Measurements from ENCODE around the gene MAPK11. TPM values are rescaled to one million over a fixed set of nuclear protein-coding genes. Genes with fewer than 3 reads are reported as not detected.

MAPK11 gene
- total RNA-seq, 1 experiment from 2014 or later = 19.3 TPM

- TF ChIP-seq ZBTB33 (IDR thresholded peaks at IDR 0.05; ENCODE audit: extremely low read depth, insufficient replicate concordance, low read length) (peak; percentile 89), FOSL1 (IDR thresholded peaks at IDR 0.05; ENCODE audit: low read depth) (no peak), SP1 (IDR thresholded peaks at IDR 0.05; ENCODE audit: low read depth) (peak; percentile 56; the same call in 1 of the 2 replicates)
Measured at GRCh38 chr22:50244420-50245213, 25.6 kb downstream of the MAPK11 start, which contains the start of gene TUBGCP6 (continued).

- no peaks in the 10 kb centered on the region for H3K9me3 ChIP-seq (ENCODE audit: control insufficient read depth in 1 of 2, insufficient read depth in 1 of 2, low read depth in 1 of 2, low read length in 2 of 2)
- peaks cover 86% of the 10 kb centered on the region for H3K79me2 ChIP-seq (ENCODE audit: insufficient read depth, low read length)
- H3K9me2 ChIP-seq (ENCODE audit: insufficient read depth) = no peaks in the 10 kb centered on the region
- DNase-seq (ENCODE audit: low read depth, low spot score) = no peak
- POLR2A ChIA-PET = interaction anchor here (0.7 kb wide), 1 partner anchor 89 kb away, joined by 3 read pairs; no protein-coding TSS in a partner anchor
- no peak for TF ChIP-seq REST (IDR thresholded peaks at IDR 0.05; ENCODE audit: low read depth)
- no peak for TF ChIP-seq CEBPB (IDR thresholded peaks at IDR 0.05; ENCODE audit: low read depth)
- no peak for TF ChIP-seq TCF7L2 (IDR thresholded peaks at IDR 0.05; ENCODE audit: borderline replicate concordance, extremely low read depth, insufficient read depth, insufficient read length)
- TF ChIP-seq YY1 (IDR thresholded peaks at IDR 0.05; ENCODE audit: extremely low read depth, insufficient replicate concordance, low read depth, low read length) = no peak
- TF ChIP-seq SRF (IDR thresholded peaks at IDR 0.05; ENCODE audit: low read depth) = no peak
- TF ChIP-seq FOSL1 (IDR thresholded peaks at IDR 0.05; ENCODE audit: low read depth) = no peak
- TF ChIP-seq POLR2A (IDR thresholded peaks at IDR 0.05; ENCODE audit: borderline replicate concordance, extremely low read depth, insufficient read depth, insufficient read length) = no peak
- TF ChIP-seq EGR1 (IDR thresholded peaks at IDR 0.05; ENCODE audit: low read depth) = no peak
- CTCF ChIA-PET = interaction anchor here (0.8 kb wide), 1 partner anchor 10 kb away, joined by 3 read pairs; no protein-coding TSS in a partner anchor
- peaks cover 7 to 29% of the 10 kb centered on the region in 2 experiments; a peak in 2 of 4 replicates for H3K36me3 ChIP-seq (ENCODE audit: control insufficient read depth in 1 of 2, insufficient read depth in 2 of 2, low read length in 2 of 2)
- H4K20me1 ChIP-seq (ENCODE audit: insufficient read depth) = no peaks in the 10 kb centered on the region
- H2AFZ ChIP-seq (ENCODE audit: low read depth, low read length, poor library complexity, severe bottlenecking) = no peak overlapping the region
- peak overlapping the region; percentile 81 for H3K27ac ChIP-seq (ENCODE audit: low read depth, low read length)
- intact Hi-C loops (cut with micrococcal nuclease) = no loop called here
- H3K4me3 ChIP-seq (replicated peaks in 1 of 2; ENCODE audit: low read depth in 1 of 2, low read length in 2 of 2) = peak overlapping the region; percentile 93 to 95
- RAD21 ChIA-PET (ENCODE audit: low non-redundant PET in 1 of 2, low total read pairs in 2 of 2, uncharacterized antibody in 2 of 2, unreplicated experiment in 2 of 2) = no interaction called here
- peak overlapping the region; percentile 92 for H3K4me2 ChIP-seq (ENCODE audit: low read length)
- H3K4me1 ChIP-seq (ENCODE audit: control insufficient read depth in 1 of 2, insufficient read depth in 2 of 2, low read length in 2 of 2) = peaks cover 23 to 55% of the 10 kb centered on the region in 2 experiments
- no TSS peak for BruUV-seq (replicated peaks)
- peak overlapping the region; percentile 92 for H3K9ac ChIP-seq (ENCODE audit: low read length)
- ATAC-seq = no peak
- no peaks in the 10 kb centered on the region for H3K27me3 ChIP-seq (ENCODE audit: insufficient read depth, low read length)
Measured at GRCh38 chr22:50243685-50244419, 26.3 kb downstream of the MAPK11 start.
